HEK293T (cell line): ENCODE data around the gene IP6K3.

Experiments
- ELF4 ChIP-seq: fragments of 450-650 bp; IDR thresholded peaks from 2 replicates; pipeline ENCODE4 v1.6.1; 2017; ENCODE audit warnings: antibody characterized with exemption
- FOXA1 ChIP-seq: fragments of 450-650 bp; IDR thresholded peaks from 2 replicates; pipeline ENCODE4 v1.6.1; 2016; ENCODE audit warnings: mild to moderate bottlenecking
- FOXK2 ChIP-seq: fragments of 450-650 bp; IDR thresholded peaks from 2 replicates; pipeline ENCODE4 v1.6.1; 2016; ENCODE audit warnings: mild to moderate bottlenecking
- FOXM1 ChIP-seq: fragments of 450-650 bp; IDR thresholded peaks from 2 replicates; pipeline ENCODE4 v1.6.1; 2017; ENCODE audit warnings: mild to moderate bottlenecking, borderline replicate concordance
- HDGF ChIP-seq: fragments of 450-650 bp; IDR thresholded peaks from 2 replicates; pipeline ENCODE4 v1.6.1; 2017; ENCODE audit warnings: antibody characterized with exemption, borderline replicate concordance
- NFRKB ChIP-seq: fragments of 450-650 bp; IDR thresholded peaks from 2 replicates; pipeline ENCODE4 v1.6.1; 2016; ENCODE audit warnings: mild to moderate bottlenecking, moderate library complexity
- SP1 ChIP-seq: fragments of 450-650 bp; IDR thresholded peaks from 2 replicates; pipeline ENCODE4 v1.6.1; 2017
- SUZ12 ChIP-seq: fragments of 450-650 bp; IDR thresholded peaks from 2 replicates; pipeline ENCODE4 v1.6.1; 2016; ENCODE audit warnings: mild to moderate bottlenecking
- TARDBP ChIP-seq: fragments of 450-650 bp; IDR thresholded peaks from 2 replicates; pipeline ENCODE4 v1.6.1; 2016
- TF ChIP-seq, protein P1 (sequence below): fragments of 450-650 bp; IDR thresholded peaks from 2 replicates; pipeline ENCODE4 v1.6.1; 2016

DNA sequence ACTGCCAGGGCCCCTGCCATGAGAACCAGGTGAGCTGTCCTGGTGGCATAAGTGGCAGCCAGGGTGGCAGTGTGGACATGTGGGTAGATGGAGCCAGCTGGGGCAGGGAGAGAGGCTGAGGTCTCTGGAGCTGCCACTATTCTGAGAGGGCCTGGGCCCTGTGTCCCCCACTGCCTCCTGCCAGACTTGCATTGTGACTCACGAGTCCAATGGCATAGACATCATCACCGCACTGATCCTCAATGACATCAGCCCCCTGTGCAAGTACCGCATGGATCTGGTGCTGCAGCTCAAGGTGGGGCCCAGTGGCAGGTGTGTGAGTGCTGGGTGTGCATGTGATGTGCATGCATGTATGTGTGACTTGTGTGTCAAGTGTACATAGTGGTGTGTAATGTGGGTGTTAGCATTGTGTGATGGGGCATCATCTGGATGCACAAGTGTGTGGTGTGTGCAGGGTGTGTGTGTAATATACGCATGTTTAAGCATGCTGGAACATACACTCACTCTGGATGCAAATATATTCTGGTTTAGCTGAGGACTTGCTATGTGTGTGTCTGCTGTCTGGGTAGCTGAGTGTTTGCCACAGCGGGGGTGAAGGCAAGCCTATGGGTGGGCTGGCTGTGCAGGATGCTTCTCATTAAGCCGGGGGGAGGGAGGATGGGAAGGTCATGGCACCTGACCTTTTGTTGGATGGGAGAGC lies 60.3 kb downstream of the IP6K3 start:
- TF ChIP-seq NFRKB (no peak), FOXK2 (no peak), FOXA1 (no peak), ELF4 (no peak), SP1 (no peak), FOXM1 (no peak), HDGF (no peak), SUZ12 (no peak), TARDBP (no peak)
- TF ChIP-seq, protein P1, sequence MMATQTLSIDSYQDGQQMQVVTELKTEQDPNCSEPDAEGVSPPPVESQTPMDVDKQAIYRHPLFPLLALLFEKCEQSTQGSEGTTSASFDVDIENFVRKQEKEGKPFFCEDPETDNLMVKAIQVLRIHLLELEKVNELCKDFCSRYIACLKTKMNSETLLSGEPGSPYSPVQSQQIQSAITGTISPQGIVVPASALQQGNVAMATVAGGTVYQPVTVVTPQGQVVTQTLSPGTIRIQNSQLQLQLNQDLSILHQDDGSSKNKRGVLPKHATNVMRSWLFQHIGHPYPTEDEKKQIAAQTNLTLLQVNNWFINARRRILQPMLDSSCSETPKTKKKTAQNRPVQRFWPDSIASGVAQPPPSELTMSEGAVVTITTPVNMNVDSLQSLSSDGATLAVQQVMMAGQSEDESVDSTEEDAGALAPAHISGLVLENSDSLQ = no peak
